K562 (cell line): ENCODE data around the gene GALNT5. TPM values are rescaled to one million over a fixed set of nuclear protein-coding genes. Genes with fewer than 3 reads are reported as not detected.

Source experiments
- ATAC-seq: fragments of 200-7000 bp; cut with Tn5 transposase; 3 replicates; pipeline ENCODE4 v1.9.1; 2020; ENCODE audit warnings: moderate library complexity
- BruUV-seq: library from RNA; stranded (reverse); fragments of 400-500 nt; replicated peaks from 2 replicates; lab custom pipeline; 2021; lab: Mats Ljungman, UMichigan
- CTCF ChIA-PET: fragments of 300-600 bp; formaldehyde crosslinking; extraction: SDS; loops from one replicate; lab custom pipeline; 2021; ENCODE audit warnings: low intra/inter-chr PET ratio; lab: Yijun Ruan, JAX
- POLR2A ChIA-PET: fragments of 300-600, 350-650 bp; sonication (Branson Sonifier 250); formaldehyde crosslinking; extraction: SDS; loops from one replicate; lab custom pipeline; 2021; ENCODE audit warnings: antibody characterized with exemption, inconsistent platforms; lab: Yijun Ruan, JAX
- DNase-seq, 4 experiments: peaks; one replicate each; pipeline versions ENCODE4 v3.0.0 to v3.0.0-alpha.2; 2011 to 2018; ENCODE audit warnings: low spot score in 3 of 4, mixed read lengths in 3 of 4; ENCODE audit errors: extremely low read depth in 1 of 4
- FAIRE-seq: peaks from 2 replicates; lab custom pipeline; 2011; peaks lifted over from hg19 to GRCh38; lab: Jason Lieb, UNC
- H2AFZ ChIP-seq: 2 replicates; pipeline ENCODE4 v1.6.0; 2011; ENCODE audit warnings: low read depth, low read length, control low read depth, inconsistent platforms
- H3K27ac ChIP-seq: fragments of 200-600 bp; 3 replicates; pipeline ENCODE4 v1.8.0; 2011; ENCODE audit warnings: low read depth, mild to moderate bottlenecking, control low read depth, inconsistent platforms, low read length, moderate library complexity, mixed read lengths; ENCODE audit errors: extremely low read depth
- H3K27me3 ChIP-seq, 2 experiments: fragments of 300-600 bp in 1 of 2; 2 replicates in 1 of 2; 3 replicates in 1 of 2; pipeline versions ENCODE4 v1.6.0 to v1.8.0; 2011; ENCODE audit warnings: inconsistent platforms in 2 of 2, low read length in 2 of 2, mild to moderate bottlenecking in 1 of 2, mixed read lengths in 1 of 2, moderate library complexity in 1 of 2; ENCODE audit not compliant: control insufficient read depth in 2 of 2, insufficient read depth in 2 of 2
- H3K36me3 ChIP-seq: fragments of 300-600 bp; 3 replicates; pipeline ENCODE4 v1.8.0; 2011; ENCODE audit warnings: mild to moderate bottlenecking, low read length, inconsistent platforms; ENCODE audit not compliant: control insufficient read depth, insufficient read depth
- H3K4me1 ChIP-seq, 2 experiments: fragments of 200-600 bp in 1 of 2; replicated peaks in 1 of 2; 2 replicates in 1 of 2; 3 replicates in 1 of 2; pipeline versions ENCODE4 v1.5.1 to v1.8.0; 2011; ENCODE audit warnings: inconsistent platforms in 2 of 2, low read length in 2 of 2, mild to moderate bottlenecking in 1 of 2, mixed read lengths in 1 of 2, moderate library complexity in 1 of 2; ENCODE audit not compliant: control insufficient read depth in 2 of 2, insufficient read depth in 2 of 2
- H3K4me2 ChIP-seq: 2 replicates; pipeline ENCODE4 v1.6.1; 2011; ENCODE audit warnings: low read length, control low read depth, inconsistent platforms, mixed read lengths; ENCODE audit not compliant: insufficient read depth
- H3K4me3 ChIP-seq: fragments of 200-600 bp; sonication (generic), shearing (Covaris generic); 2 replicates; pipeline ENCODE4 v1.5.1; 2016; ENCODE audit warnings: control low read depth, inconsistent platforms
- H3K79me2 ChIP-seq: fragments of 200-600 bp; 3 replicates; pipeline ENCODE4 v1.8.0; 2011; ENCODE audit warnings: low read length, inconsistent platforms; ENCODE audit not compliant: control insufficient read depth, insufficient read depth
- H3K9ac ChIP-seq, 2 experiments: 2 replicates each; pipeline versions ENCODE4 v1.6.0 to v1.6.1; 2011; ENCODE audit warnings: low read depth in 2 of 2, low read length in 2 of 2, control low read depth in 1 of 2, inconsistent platforms in 1 of 2, mild to moderate bottlenecking in 1 of 2, mixed read lengths in 1 of 2; ENCODE audit not compliant: insufficient read depth in 1 of 2
- H3K9me1 ChIP-seq: one replicate; pipeline ENCODE4 v1.6.0; 2011; ENCODE audit warnings: inconsistent platforms, mild to moderate bottlenecking, low read length, moderate library complexity; ENCODE audit not compliant: control insufficient read depth, insufficient read depth
- H3K9me3 ChIP-seq: replicated peaks from 2 replicates; pipeline ENCODE4 v1.5.1; 2011; ENCODE audit warnings: low read depth, low read length, inconsistent platforms; ENCODE audit not compliant: control insufficient read depth, insufficient read depth
- H4K20me1 ChIP-seq: replicated peaks from 2 replicates; pipeline ENCODE4 v1.6.1; 2011; ENCODE audit warnings: low read length, inconsistent platforms, mixed read lengths; ENCODE audit not compliant: control insufficient read depth, insufficient read depth
- GATA2 ChIP-seq: sonication (generic); formaldehyde crosslinking; IDR thresholded peaks from 2 replicates; pipeline ENCODE4 v1.4.0; 2020; ENCODE audit warnings: mild to moderate bottlenecking, missing genetic modification reagents
- HNRNPLL ChIP-seq: fragments of 200-400 bp; formaldehyde crosslinking; IDR thresholded peaks from 2 replicates; pipeline ENCODE4 v1.6.1; 2017; ENCODE audit warnings: low read length, low read depth, mild to moderate bottlenecking; ENCODE audit not compliant: poor library complexity, severe bottlenecking
- JUN ChIP-seq, 2 experiments: sonication (generic) in 1 of 2; formaldehyde crosslinking in 1 of 2; IDR thresholded peaks; 2 replicates each; pipeline versions ENCODE4 v1.6.1 to v1.8.0; 2012 to 2022; ENCODE audit warnings: borderline replicate concordance in 2 of 2, mild to moderate bottlenecking in 2 of 2, improper control_type of control experiment in 1 of 2, low read depth in 1 of 2, low read length in 1 of 2, missing genetic modification reagents in 1 of 2
- MYBL2 ChIP-seq, 2 experiments: fragments of 450-650 bp in 1 of 2; sonication (generic) in 1 of 2; formaldehyde crosslinking in 1 of 2; IDR thresholded peaks; 2 replicates each; pipeline versions ENCODE4 v1.6.1 to v1.8.1; 2017 to 2022; ENCODE audit warnings: borderline replicate concordance in 1 of 2, inconsistent platforms in 1 of 2, low read depth in 1 of 2, mild to moderate bottlenecking in 1 of 2, missing genetic modification reagents in 1 of 2, moderate library complexity in 1 of 2
- REST ChIP-seq, 2 experiments: fragments of 450-650 bp; formaldehyde crosslinking in 1 of 2; IDR thresholded peaks; 2 replicates each; pipeline versions ENCODE4 v1.4.0 to v1.6.1; 2014 to 2020; ENCODE audit warnings: mild to moderate bottlenecking in 2 of 2, borderline replicate concordance in 1 of 2, low read depth in 1 of 2
- RFX1 ChIP-seq: fragments of 450-650 bp; IDR thresholded peaks from 2 replicates; pipeline ENCODE4 v1.6.1; 2016; ENCODE audit warnings: mild to moderate bottlenecking, moderate library complexity
- RFX7 ChIP-seq: fragments of 250-450 bp; sonication (Bioruptor Pico); IDR thresholded peaks from 2 replicates; pipeline ENCODE4 v1.5.1; 2021; ENCODE audit warnings: mild to moderate bottlenecking
- STAT5A ChIP-seq: IDR thresholded peaks from 2 replicates; pipeline ENCODE4 v1.6.1; 2012; ENCODE audit warnings: low read length, inconsistent platforms, borderline replicate concordance
- ZBTB1 ChIP-seq: sonication (generic); formaldehyde crosslinking; IDR thresholded peaks from 2 replicates; pipeline ENCODE4 v1.8.1; 2023; ENCODE audit warnings: missing genetic modification reagents, low read depth, mild to moderate bottlenecking, borderline replicate concordance
- ZC3H8 ChIP-seq: fragments of 450-650 bp; IDR thresholded peaks from 2 replicates; pipeline ENCODE4 v1.6.1; 2017
- ZNF12 ChIP-seq: sonication (generic); formaldehyde crosslinking; IDR thresholded peaks from 2 replicates; pipeline ENCODE4 v1.4.0; 2020; ENCODE audit warnings: mild to moderate bottlenecking, missing genetic modification reagents
- ZNF133 ChIP-seq: fragments of 250-450 bp; sonication (Bioruptor Pico); IDR thresholded peaks from 2 replicates; pipeline ENCODE4 v1.4.0; 2020; ENCODE audit warnings: mild to moderate bottlenecking
- ZNF184 ChIP-seq: sonication (generic); formaldehyde crosslinking; IDR thresholded peaks from 2 replicates; pipeline ENCODE4 v1.5.0; 2020; ENCODE audit warnings: missing genetic modification reagents
- ZNF444 ChIP-seq: fragments of 250-450 bp; sonication (Bioruptor Pico); IDR thresholded peaks from 2 replicates; pipeline ENCODE4 v1.4.0; 2020; ENCODE audit warnings: mild to moderate bottlenecking, moderate library complexity
- WGBS: fragments of 100-300 bp; shearing (Covaris generic); methylation state at CpG from one replicate; pipeline ENCODE4 v1.1.6; 2016; ENCODE audit warnings: low coverage, mixed read lengths; ENCODE audit not compliant: insufficient coverage; ENCODE audit errors: missing lambda C conversion rate; 5-methylcytosine and 5-hydroxymethylcytosine counted together
- in situ Hi-C: fragments of 300-500 bp; cut with MboI; formaldehyde crosslinking; loops from 4 replicates; pipeline ENCODE4 v1.15.0; 2018; ENCODE audit warnings: inconsistent platforms, mixed read lengths
- intact Hi-C: fragments of 100-400 bp; cut with micrococcal nuclease; formaldehyde crosslinking; loops from 2 replicates; pipeline ENCODE4 v1.14.2; 2022
- polyA plus RNA-seq, 8 experiments: library from polyadenylated mRNA; depleted of rRNA in 4 of 8; stranded (reverse) in 5 of 8; unstranded in 3 of 8; fragments of >200 nt; fragmentation: Nextera tagmentation in 2 of 8; fragmentation: Illumina TruSeq in 1 of 8; extraction: Ambion mirVana in 2 of 8; extraction: Trizol in 1 of 8; gene quantifications; 2 replicates each; pipeline versions ENCODE4 v1.2.1 to v1.2.3, GENCODE V29; 2011 to 2014; ENCODE audit warnings: inconsistent platforms in 1 of 8, missing spikeins in 1 of 8
- total RNA-seq, 7 experiments: library from RNA; depleted of rRNA in 6 of 7; stranded (reverse); fragments of >200 nt in 6 of 7; fragmentation: Illumina TruSeq in 2 of 7; extraction: Trizol in 2 of 7; gene quantifications; 2 replicates each; pipeline versions ENCODE4 v1.2.1 to v1.2.3, GENCODE V29; 2011 to 2021; ENCODE audit warnings: low replicate concordance in 1 of 7

Gene GALNT5
- total and polyA plus RNA-seq, 9 of the 15 experiments (the other 6 are each of a cell fraction or from before 2014, with no cell fraction given), result 21.6 to 73.0 (median 54.7) TPM

- in situ Hi-C loops (no loop called here), intact Hi-C loops (no loop called here)
- no peak for ATAC-seq
- Histone ChIP-seq H3K9me1 (no peaks in the 10 kb centered on the region), H3K36me3 (no peaks in the 10 kb centered on the region), H3K9ac (no peak overlapping the region), H3K4me1 (peaks cover 0 to 14% of the 10 kb centered on the region in 2 experiments; a peak in 2 of 5 replicates), H3K4me3 (no peak overlapping the region), H4K20me1 (no peaks in the 10 kb centered on the region), H3K4me2 (no peak overlapping the region), H3K79me2 (peaks cover 19% of the 10 kb centered on the region), H3K27ac (no peak overlapping the region), H2AFZ (no peak overlapping the region; the same call in 1 of the 2 replicates), H3K9me3 (no peaks in the 10 kb centered on the region), H3K27me3 (no peaks in the 10 kb centered on the region)
- no peak for TF ChIP-seq ZNF12 (CRISPR knock-in tag)
- TF ChIP-seq GATA2 (CRISPR knock-in tag), result no peak
- TF ChIP-seq ZBTB1 (CRISPR knock-in tag), result no peak
- TF ChIP-seq STAT5A, result no peak
- TF ChIP-seq MYBL2 (IDR thresholded peaks at IDR 0.05; ENCODE audit: low read depth), result no peak
- TF ChIP-seq MYBL2 (CRISPR knock-in tag; IDR thresholded peaks at IDR 0.05; ENCODE audit: borderline replicate concordance), result no peak
- no peak for TF ChIP-seq ZNF444 (CRISPR knock-in tag)
- TF ChIP-seq RFX7 (CRISPR knock-in tag), result no peak
- TF ChIP-seq REST (IDR thresholded peaks at IDR 0.05; ENCODE audit: borderline replicate concordance), result no peak
- TF ChIP-seq REST (CRISPR knock-in tag; IDR thresholded peaks at IDR 0.05; ENCODE audit: low read depth), result no peak
- no peak for TF ChIP-seq JUN (IDR thresholded peaks at IDR 0.05; ENCODE audit: borderline replicate concordance, low read depth, low read length)
- TF ChIP-seq JUN (CRISPR knock-in tag; IDR thresholded peaks at IDR 0.05; ENCODE audit: borderline replicate concordance), result no peak
- no peak for TF ChIP-seq HNRNPLL
- TF ChIP-seq ZNF133, result no peak
- no peak for TF ChIP-seq ZC3H8
- no peak for TF ChIP-seq ZNF184
- TF ChIP-seq RFX1, result no peak
- 85% methylated on average over 4 of the region's 4 CpGs for WGBS
- ChIA-PET POLR2A (interaction anchor here (1.1 to 1.5 kb wide), 3 partner anchors 10 to 71 kb away, joined by 3 to 5 read pairs (median 3); no protein-coding TSS in a partner anchor), CTCF (no interaction called here)
- BruUV-seq, result no TSS peak
- FAIRE-seq, result no peak
- DNase-seq, result no peak
Observed at GRCh38 chr2:157252529-157252928, 5.0 kb upstream of the GALNT5 start.
